Natural killer cell (primary cell): Measurements from ENCODE around the gene KLHDC7A. TPM values are rescaled to one million over a fixed set of nuclear protein-coding genes. Genes with fewer than 3 reads are reported as not detected.

ENCODE experiments used
- ATAC-seq, 3 donors: fragments of 150-1000 bp in 2 of 3; fragments of 200-7000 bp in 1 of 3; cut with Tn5 transposase; 1 replicate in 1 of 3; 2 replicates in 2 of 3; pipeline ENCODE4 v1.10.0; 2021; ENCODE audit warnings: mild to moderate bottlenecking in 2 of 3, moderate library complexity in 2 of 3
- DNase-seq, 2 donors: peaks; one replicate each; pipeline versions ENCODE4 v3.0.0 to v3.0.0-alpha.2; 2013 to 2021; ENCODE audit warnings: mixed read lengths in 1 of 2
- H3K27ac ChIP-seq: one replicate; pipeline ENCODE4 v1.5.1; 2013; ENCODE audit warnings: mild to moderate bottlenecking, low read length
- H3K27me3 ChIP-seq: one replicate; pipeline ENCODE4 v1.6.1; 2013; ENCODE audit warnings: low read length; ENCODE audit not compliant: control insufficient read depth, insufficient read depth
- H3K36me3 ChIP-seq: one replicate; pipeline ENCODE4 v1.6.1; 2013; ENCODE audit warnings: low read length; ENCODE audit not compliant: control insufficient read depth, insufficient read depth
- H3K4me1 ChIP-seq: one replicate; pipeline ENCODE4 v1.6.1; 2013; ENCODE audit warnings: low read length; ENCODE audit not compliant: control insufficient read depth, insufficient read depth
- H3K4me3 ChIP-seq: one replicate; pipeline ENCODE4 v1.5.1; 2013; ENCODE audit warnings: low read length
- H3K9me3 ChIP-seq: one replicate; pipeline ENCODE4 v1.6.1; 2013; ENCODE audit warnings: low read length; ENCODE audit not compliant: control insufficient read depth, insufficient read depth
- H3K27ac Mint-ChIP-seq, 2 donors: one replicate each; pipeline ENCODE4 v1.8.0; 2022; ENCODE audit warnings: mild to moderate bottlenecking in 2 of 2, mixed read lengths in 2 of 2, moderate library complexity in 1 of 2
- H3K27me3 Mint-ChIP-seq, 2 donors: one replicate each; pipeline ENCODE4 v1.8.0; 2022; ENCODE audit warnings: low read depth in 2 of 2, mixed read lengths in 2 of 2
- H3K36me3 Mint-ChIP-seq: one replicate; pipeline ENCODE4 v1.8.0; 2022; ENCODE audit warnings: mixed read lengths
- H3K4me1 Mint-ChIP-seq, 2 donors: one replicate each; pipeline ENCODE4 v1.8.0; 2022; ENCODE audit warnings: mixed read lengths in 2 of 2
- H3K4me3 Mint-ChIP-seq: one replicate; pipeline ENCODE4 v1.8.0; 2022; ENCODE audit warnings: mild to moderate bottlenecking, moderate library complexity, mixed read lengths
- H3K9me3 Mint-ChIP-seq, 2 donors: one replicate each; pipeline ENCODE4 v1.8.0; 2022; ENCODE audit warnings: mixed read lengths in 2 of 2
- CTCF ChIP-seq: fragments of 200-600 bp; IDR thresholded peaks from one replicate; pipeline ENCODE4 v1.8.0; 2022; ENCODE audit warnings: antibody characterized with exemption
- WGBS: methylation state at CpG from one replicate; pipeline ENCODE4 v1.1.7; 2013; ENCODE audit warnings: missing lambda C conversion rate; ENCODE audit not compliant: insufficient coverage; 5-methylcytosine and 5-hydroxymethylcytosine counted together
- intact Hi-C: fragments of 100-400 bp; cut with micrococcal nuclease; formaldehyde crosslinking; loops from one replicate; pipeline ENCODE4 v1.14.2; 2022
- total RNA-seq, 4 donors: library from RNA; stranded (reverse); fragments of 120-200 nt in 1 of 4; gene quantifications; one replicate each; pipeline versions ENCODE4 v1.2.3 to v1.2.4, GENCODE V29; 2013 to 2022

Gene KLHDC7A
- total RNA-seq, 3 donors from 2014 or later (not counting 1 experiment from before 2014, with no cell fraction given): 0.43 TPM; not detected in 2

- no peak for TF ChIP-seq CTCF
- DNase-seq (no peak), ATAC-seq (no peak)
- no peak overlapping the region for H3K4me3 Mint-ChIP-seq
- no peak overlapping the region for H3K27ac Mint-ChIP-seq
- WGBS: 67% methylated on average over 24 of the region's 25 CpGs
- H3K27me3 ChIP-seq: no peaks in the 10 kb centered on the region
- no peaks in the 10 kb centered on the region for H3K36me3 Mint-ChIP-seq
- H3K27me3 Mint-ChIP-seq: peaks cover 3 to 25% of the 10 kb centered on the region in 2 donors
- H3K9me3 Mint-ChIP-seq: no peaks in the 10 kb centered on the region
- H3K4me1 Mint-ChIP-seq: no peaks in the 10 kb centered on the region
- intact Hi-C loops: no loop called here
- H3K4me1 ChIP-seq: no peaks in the 10 kb centered on the region
- H3K4me3 ChIP-seq: no peak overlapping the region
- H3K9me3 ChIP-seq: no peaks in the 10 kb centered on the region
- H3K27ac ChIP-seq: no peak overlapping the region
- no peaks in the 10 kb centered on the region for H3K36me3 ChIP-seq
Observed at GRCh38 chr1:18481190-18481920, 625 bp downstream of the KLHDC7A start.

GRCh38 chr1:18481921-18482701 is 1.4 kb downstream of the KLHDC7A start:
- no peak overlapping the region for H3K4me3 ChIP-seq
- Mint-ChIP-seq H3K27ac (no peak overlapping the region), H3K9me3 (no peaks in the 10 kb centered on the region), H3K4me1 (no peaks in the 10 kb centered on the region), H3K36me3 (no peaks in the 10 kb centered on the region), H3K4me3 (no peak overlapping the region), H3K27me3 (peaks cover 3 to 25% of the 10 kb centered on the region in 2 donors)
- 90% methylated on average over 49 of the region's 49 CpGs for WGBS
- intact Hi-C loops: no loop called here
- H3K27ac ChIP-seq: no peak overlapping the region
- ATAC-seq (no peak), DNase-seq (no peak)
- TF ChIP-seq CTCF: no peak
- H3K36me3 ChIP-seq: no peaks in the 10 kb centered on the region
- H3K4me1 ChIP-seq: no peaks in the 10 kb centered on the region
- H3K27me3 ChIP-seq: no peaks in the 10 kb centered on the region
- H3K9me3 ChIP-seq: no peaks in the 10 kb centered on the region

DNA sequence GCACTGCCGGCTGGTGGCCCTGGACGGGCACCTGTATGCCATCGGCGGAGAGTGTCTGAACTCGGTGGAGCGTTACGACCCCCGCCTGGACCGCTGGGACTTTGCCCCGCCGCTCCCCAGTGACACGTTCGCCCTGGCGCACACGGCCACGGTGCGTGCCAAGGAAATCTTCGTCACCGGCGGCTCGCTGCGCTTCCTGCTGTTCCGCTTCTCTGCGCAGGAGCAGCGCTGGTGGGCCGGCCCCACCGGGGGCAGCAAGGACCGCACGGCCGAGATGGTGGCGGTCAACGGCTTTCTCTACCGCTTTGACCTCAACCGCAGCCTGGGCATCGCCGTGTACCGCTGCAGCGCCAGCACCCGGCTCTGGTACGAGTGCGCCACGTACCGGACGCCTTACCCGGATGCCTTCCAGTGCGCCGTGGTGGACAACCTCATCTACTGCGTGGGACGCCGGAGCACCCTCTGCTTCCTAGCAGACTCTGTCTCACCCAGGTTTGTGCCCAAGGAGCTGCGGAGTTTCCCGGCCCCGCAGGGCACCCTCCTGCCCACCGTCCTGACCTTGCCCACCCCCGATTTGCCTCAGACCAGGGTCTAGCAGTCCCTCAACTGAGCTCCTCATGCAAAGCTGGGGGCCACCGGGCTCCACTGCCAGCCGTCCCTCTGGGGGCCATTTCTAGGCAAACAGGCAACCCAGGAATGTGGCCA is 2.1 kb downstream of the KLHDC7A start:
- H3K4me3 ChIP-seq: no peak overlapping the region
- WGBS: 96% methylated on average over 57 of the region's 57 CpGs
- H3K27ac ChIP-seq: no peak overlapping the region
- Mint-ChIP-seq H3K9me3 (no peaks in the 10 kb centered on the region), H3K27ac (no peak overlapping the region), H3K36me3 (no peaks in the 10 kb centered on the region), H3K4me3 (no peak overlapping the region), H3K27me3 (peaks cover 5 to 23% of the 10 kb centered on the region in 2 donors), H3K4me1 (no peaks in the 10 kb centered on the region)
- intact Hi-C loops: no loop called here
- TF ChIP-seq CTCF: no peak
- H3K9me3 ChIP-seq: no peaks in the 10 kb centered on the region
- no peaks in the 10 kb centered on the region for H3K4me1 ChIP-seq
- no peaks in the 10 kb centered on the region for H3K27me3 ChIP-seq
- no peaks in the 10 kb centered on the region for H3K36me3 ChIP-seq
- no peak for DNase-seq
- ATAC-seq: no peak
